Measurements from ENCODE around the gene ARMH3.

ARMH3 gene

GRCh38 chr10:101857802-101858476, 198.0 kb downstream of the ARMH3 start:
- no peak for DNase-seq (ENCODE audit: low spot score)

- DNase-seq (ENCODE audit: low spot score), result peak; percentile 45
Measured at GRCh38 chr10:101856626-101857025, 199.3 kb downstream of the ARMH3 start.

DNA sequence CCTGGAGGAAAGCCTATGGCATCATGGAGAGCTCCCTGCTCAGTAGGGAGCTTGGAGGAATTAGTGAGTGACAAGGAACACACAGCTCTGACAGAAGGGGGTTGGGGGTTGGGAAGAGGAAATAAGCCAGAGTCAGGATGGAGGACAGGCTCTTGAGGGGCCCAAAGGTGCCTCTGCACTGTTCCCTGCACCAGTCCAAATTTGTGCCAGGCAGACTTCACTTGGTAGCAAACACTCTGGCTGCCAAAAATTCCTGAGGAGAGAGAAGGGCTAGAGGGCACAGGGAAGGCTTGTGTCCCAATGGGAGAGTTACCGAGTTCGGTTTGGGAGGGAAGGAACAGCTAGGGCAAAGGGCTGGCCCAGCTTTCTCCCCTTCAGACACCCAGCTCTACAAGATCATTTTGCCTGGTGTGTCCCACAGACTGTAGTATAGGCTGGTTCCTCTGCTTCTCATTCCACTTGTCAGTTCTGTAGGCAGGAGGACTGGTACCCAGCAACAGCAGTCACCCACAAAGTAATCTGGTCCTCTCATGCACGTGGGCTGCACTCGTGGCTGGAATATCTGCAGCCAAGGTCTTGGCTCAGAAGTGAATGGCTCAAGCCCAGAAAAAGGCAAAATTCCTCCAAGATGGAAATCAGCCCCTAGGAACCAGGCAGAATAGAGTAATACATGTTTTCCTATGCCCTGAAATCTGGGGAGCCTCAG, 204.4 kb downstream of the ARMH3 start:
- DNase-seq (ENCODE audit: low spot score), result peak; percentile 43

DNA sequence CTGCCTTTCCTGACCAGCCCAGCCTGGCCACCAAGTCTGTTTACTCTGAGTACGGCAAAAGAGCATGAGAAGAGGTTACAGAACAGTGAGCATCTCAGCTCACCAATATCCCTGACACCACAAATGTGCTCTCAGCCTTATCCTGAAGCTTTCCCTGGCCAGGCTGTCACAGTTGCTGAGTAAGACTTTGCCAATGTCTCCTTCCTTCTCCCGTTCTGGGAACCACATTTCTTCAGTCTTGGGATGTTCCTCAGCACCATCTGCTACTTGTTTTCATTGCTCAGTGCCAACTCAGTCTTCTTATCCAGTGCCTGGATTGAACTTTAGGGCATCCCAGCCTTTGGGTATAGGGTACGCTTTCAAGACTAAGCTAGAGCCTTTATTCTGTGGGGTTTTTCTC, 205.2 kb downstream of the ARMH3 start:
- DNase-seq (ENCODE audit: low spot score), result no peak

DNA sequence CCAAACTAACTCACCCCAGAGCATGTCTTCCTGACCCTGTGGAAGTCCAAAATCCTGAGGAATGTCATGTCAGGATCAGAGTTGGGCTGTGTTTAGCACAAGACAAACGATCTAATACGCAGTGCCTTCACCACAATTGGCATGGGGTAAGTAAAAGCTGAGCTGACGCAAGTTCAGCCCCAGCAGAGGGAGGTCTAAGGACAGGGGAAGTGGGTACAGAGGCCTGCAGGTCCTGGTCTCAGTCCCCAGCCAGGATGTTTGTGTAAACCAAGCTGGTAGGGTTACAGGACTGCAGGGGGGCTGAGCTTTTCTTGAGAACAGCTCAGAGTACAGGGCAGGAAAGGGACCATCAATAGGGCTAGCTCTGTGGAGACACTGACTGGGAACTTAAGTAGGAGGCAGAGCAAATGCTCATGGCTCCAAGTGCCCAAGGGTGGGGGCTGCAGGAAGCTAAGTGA, 207.1 kb downstream of the ARMH3 start:
- no peak for DNase-seq (ENCODE audit: low spot score)

GRCh38 chr10:101848408-101848807, 207.6 kb downstream of the ARMH3 start:
- DNase-seq (ENCODE audit: low spot score), result no peak

GRCh38 chr10:101845893-101846292, 210.1 kb downstream of the ARMH3 start:
- DNase-seq (ENCODE audit: low spot score), result no peak

GRCh38 chr10:101843032-101844021, 212.6 kb downstream of the ARMH3 start, which contains the start of gene KCNIP2:
Gene KCNIP2 (minus strand): TSS chr10:101843800. CDS start chr10:101843568, 232 bp downstream.
- DNase-seq (ENCODE audit: low spot score), result peak; percentile 38

DNA sequence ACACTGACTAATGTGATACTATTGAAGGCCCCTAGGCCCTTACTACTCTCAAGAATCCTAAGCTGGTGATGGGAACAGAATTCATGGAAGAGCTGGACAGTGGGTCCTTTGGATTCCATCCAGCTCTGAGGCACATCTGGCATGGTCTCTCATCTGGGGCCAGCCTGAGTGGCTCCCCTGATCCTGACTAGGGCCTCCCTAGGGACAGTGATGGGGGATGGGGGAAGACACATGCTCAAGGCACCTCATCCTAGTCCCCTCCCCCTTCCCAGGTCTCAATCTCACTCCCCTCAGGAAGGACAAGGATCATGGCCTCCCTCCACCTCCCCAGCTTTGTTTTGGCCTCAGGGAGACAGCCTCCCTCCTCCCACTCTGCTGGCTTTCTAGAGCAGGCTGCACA, 214.1 kb downstream of the ARMH3 start:
- DNase-seq (ENCODE audit: low spot score), result no peak

DNA sequence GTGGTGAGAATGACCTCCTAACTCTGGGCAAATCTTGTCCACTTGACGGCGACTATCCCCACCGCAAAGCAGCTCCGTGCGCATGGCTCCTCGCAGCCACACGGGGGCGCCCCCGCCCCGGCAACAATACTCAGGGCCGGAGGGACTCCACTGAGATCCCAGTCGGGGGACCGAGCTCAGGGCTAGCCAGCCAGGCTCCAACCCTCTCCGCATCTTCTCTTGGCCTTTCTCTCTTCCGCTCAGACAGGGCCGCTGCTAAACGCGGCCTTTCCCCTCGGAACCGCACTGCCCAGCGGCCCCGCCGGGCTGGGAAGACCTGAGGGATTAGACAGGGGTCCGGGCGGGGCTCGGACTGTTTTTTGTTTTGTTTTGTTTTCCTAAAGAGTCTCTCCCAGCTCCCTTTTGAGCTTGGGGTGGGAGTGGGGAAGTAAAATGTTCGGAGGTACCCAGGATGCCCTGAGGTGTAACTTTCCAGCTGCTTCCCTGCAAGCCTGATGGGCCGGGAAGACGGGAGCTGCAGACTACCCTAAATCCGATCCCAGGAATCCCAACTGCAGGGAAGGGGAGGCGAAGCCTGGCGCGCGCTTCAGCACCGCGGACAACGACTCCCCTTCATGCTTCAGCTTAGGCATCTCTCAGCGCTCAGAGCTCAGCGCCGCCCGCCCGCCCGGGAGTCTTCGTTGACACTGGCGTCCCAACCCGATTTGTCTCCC, 215.1 kb downstream of the ARMH3 start:
- DNase-seq (ENCODE audit: low spot score), result peak; percentile 88

DNA sequence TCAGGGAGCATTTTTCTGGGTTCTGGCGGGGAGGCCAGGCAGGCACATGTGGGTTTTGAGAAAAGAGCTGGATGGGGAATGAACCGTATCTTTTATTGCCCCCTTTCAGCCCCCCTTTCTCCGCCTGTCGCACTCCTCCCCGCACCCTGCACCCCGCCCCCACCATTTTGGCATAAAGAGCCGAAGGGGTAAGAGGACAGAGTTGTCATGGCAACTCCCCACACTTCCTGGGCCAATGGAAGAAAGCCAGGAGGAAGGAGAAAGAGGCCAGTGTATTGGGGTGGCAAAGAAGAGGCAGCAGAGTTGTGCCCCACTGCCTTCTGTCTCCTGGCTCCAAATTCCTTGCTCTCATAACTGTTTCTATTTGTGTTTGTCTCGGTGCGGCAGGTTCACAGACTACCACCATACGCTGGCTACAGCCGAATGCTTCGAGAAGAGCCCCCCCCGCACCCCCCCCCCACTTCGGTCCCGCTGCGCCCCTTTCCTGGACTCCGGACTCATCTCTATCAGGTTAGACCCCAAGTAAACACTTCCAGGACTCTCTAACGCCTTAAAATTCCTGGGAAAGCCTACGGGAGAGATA, 215.8 kb downstream of the ARMH3 start:
- no peak for DNase-seq (ENCODE audit: low spot score)

DNA sequence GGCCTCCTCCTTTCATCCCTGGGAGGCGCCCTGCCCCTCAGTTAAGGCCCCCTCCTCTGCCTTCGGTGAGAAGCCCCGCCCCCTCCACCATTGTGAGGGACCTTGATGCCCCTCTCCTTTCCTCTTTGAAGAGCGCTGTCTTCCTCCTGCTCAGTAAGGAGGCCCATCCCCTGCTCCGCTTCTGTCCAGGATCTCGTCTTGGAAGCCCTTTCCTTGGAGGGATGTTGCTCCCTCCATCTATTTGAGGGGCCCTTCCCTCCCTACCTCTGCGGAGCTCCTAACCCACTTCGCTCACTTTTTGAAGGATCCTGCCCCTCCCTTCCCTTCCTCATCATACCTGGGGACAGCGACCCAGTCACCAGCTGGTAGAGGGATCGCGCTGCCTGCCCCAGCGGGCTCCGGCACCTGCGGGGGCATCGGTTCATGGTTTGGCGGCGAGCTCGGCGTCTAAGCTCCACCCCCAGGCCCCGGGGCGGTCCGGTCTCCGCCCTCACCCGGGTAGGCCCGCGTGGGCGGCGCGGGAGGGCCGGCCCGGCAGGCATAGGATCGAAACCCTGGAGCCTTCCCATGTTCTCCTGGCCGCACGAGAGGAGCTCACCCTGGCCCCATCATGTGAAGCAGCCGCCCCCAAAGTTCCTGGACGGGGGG, 216.4 kb downstream of the ARMH3 start:
- DNase-seq (ENCODE audit: low spot score), result peak; percentile 82

DNA sequence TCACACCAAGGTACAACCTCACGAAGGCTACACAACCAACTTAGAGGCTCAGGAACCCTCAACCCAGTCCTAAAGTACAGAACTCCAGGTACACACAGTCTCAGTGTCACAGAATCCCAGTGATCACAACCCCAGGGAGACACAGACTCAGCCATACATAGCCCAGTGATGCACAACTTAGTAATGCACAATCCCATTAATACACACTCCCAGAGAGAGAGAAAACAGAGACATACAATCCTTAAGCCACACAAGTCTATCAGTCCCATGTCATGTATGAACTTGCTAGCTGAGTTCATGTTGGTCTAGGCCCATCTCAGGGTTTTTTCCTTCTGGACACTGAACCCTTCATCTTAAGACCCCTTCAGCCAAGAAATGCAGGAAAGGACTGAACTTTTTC, 217.0 kb downstream of the ARMH3 start:
- no peak for DNase-seq (ENCODE audit: low spot score)

GRCh38 chr10:101838416-101838970, 217.5 kb downstream of the ARMH3 start:
- no peak for DNase-seq (ENCODE audit: low spot score)

DNA sequence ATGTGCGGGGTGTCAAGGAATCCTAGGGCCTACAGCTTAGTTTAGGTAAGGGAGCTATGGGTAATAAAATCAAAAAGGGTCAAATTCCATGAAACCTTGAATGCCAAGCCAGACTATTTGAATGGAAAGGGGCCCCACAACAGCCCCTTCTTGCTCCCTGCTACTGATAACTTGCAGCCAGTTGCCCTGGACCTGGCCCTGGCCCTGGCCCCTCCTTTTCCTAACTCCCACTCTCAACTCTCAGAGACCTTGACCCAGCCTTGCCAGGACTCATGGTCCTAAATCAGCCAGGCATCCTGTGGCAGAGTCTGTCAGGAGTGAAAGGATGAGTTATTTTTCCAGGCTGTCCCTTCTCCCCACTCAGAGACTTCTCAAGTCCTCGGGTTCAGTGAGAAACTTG, 218.2 kb downstream of the ARMH3 start:
- no peak for DNase-seq (ENCODE audit: low spot score)

DNA sequence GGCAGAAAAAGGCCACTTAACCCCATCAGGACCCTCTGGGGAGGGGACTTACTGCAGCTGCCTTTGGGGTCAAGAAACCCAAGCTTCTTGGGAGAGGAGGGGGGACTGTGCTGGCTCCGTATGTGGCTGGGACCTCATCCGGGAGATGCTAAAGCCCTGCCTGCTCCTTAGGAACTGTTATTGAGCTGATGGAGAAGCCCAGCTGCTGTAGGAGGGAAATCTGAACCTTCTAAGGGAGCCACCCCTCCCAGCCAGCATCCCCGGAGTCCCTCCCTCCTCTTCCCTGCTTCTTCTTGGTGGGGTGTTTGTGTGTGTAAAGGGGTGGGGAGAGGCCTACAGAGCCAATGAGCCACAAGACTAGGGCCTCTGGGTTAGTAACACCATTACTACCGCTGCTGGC, 220.6 kb downstream of the ARMH3 start:
- no peak for DNase-seq (ENCODE audit: low spot score)

GRCh38 chr10:101834341-101834740, 221.6 kb downstream of the ARMH3 start:
- DNase-seq (ENCODE audit: low spot score), result no peak

GRCh38 chr10:101833466-101833865, 222.5 kb downstream of the ARMH3 start:
- no peak for DNase-seq (ENCODE audit: low spot score)

- DNase-seq (ENCODE audit: low spot score), result no peak
Measured at GRCh38 chr10:101832325-101832771, 223.6 kb downstream of the ARMH3 start.

GRCh38 chr10:101831169-101831811, 224.7 kb downstream of the ARMH3 start:
- no peak for DNase-seq (ENCODE audit: low spot score)

Measured in AG20443 (cell line).